Endothelial cell (in vitro differentiated cells): Measurements from ENCODE around the gene MMS22L. TPM values are rescaled to one million over a fixed set of nuclear protein-coding genes. Genes with fewer than 3 reads are reported as not detected.

Source experiments
- DNase-seq: peaks from one replicate; pipeline ENCODE4 v3.0.0; 2021; ENCODE audit warnings: low spot score
- H3K27ac Mint-ChIP-seq: one replicate; pipeline ENCODE4 v1.8.0; 2021; ENCODE audit warnings: mixed read lengths, inconsistent platforms; ENCODE audit not compliant: unreplicated experiment
- H3K27me3 Mint-ChIP-seq: one replicate; pipeline ENCODE4 v1.8.0; 2021; ENCODE audit warnings: mild to moderate bottlenecking, moderate library complexity, mixed read lengths, inconsistent platforms; ENCODE audit not compliant: unreplicated experiment
- H3K36me3 Mint-ChIP-seq: one replicate; pipeline ENCODE4 v1.8.0; 2021; ENCODE audit warnings: mild to moderate bottlenecking, low read depth, mixed read lengths, inconsistent platforms; ENCODE audit not compliant: unreplicated experiment
- H3K4me1 Mint-ChIP-seq: one replicate; pipeline ENCODE4 v1.8.0; 2021; ENCODE audit warnings: mild to moderate bottlenecking, mixed read lengths, inconsistent platforms; ENCODE audit not compliant: unreplicated experiment
- H3K4me3 Mint-ChIP-seq: one replicate; pipeline ENCODE4 v1.8.0; 2021; ENCODE audit warnings: mild to moderate bottlenecking, mixed read lengths, inconsistent platforms; ENCODE audit not compliant: unreplicated experiment
- H3K9me3 Mint-ChIP-seq: one replicate; pipeline ENCODE4 v1.8.0; 2021; ENCODE audit warnings: mixed read lengths, inconsistent platforms; ENCODE audit not compliant: unreplicated experiment
- CTCF ChIP-seq: fragments of 200-600 bp; sonication (generic); IDR thresholded peaks from one replicate; pipeline ENCODE4 v1.5.0; 2021; ENCODE audit warnings: antibody characterized with exemption; ENCODE audit not compliant: unreplicated experiment
- total RNA-seq: library from RNA; stranded (reverse); fragmentation: NEBNext Ultra II Directional; extraction: Animal tissue kit (Norgen Biotek cat#: 25700); gene quantifications from one replicate; pipeline ENCODE4 v1.2.1, GENCODE V29; 2021; ENCODE audit not compliant: unreplicated experiment

MMS22L gene
- total RNA-seq, 1 donor from 2014 or later = 14.4 TPM

GRCh38 chr6:97092673-97093305 lies 190.2 kb downstream of the MMS22L start:
- H3K4me1 Mint-ChIP-seq = peaks cover 7% of the 10 kb centered on the region
- H3K27ac Mint-ChIP-seq = no peak overlapping the region
- no peaks in the 10 kb centered on the region for H3K9me3 Mint-ChIP-seq
- H3K4me3 Mint-ChIP-seq = no peak overlapping the region
- no peak for TF ChIP-seq CTCF
- H3K36me3 Mint-ChIP-seq = no peaks in the 10 kb centered on the region
- H3K27me3 Mint-ChIP-seq = no peaks in the 10 kb centered on the region
- no peak for DNase-seq
